NCI-H2196 (cell line): ENCODE results near the gene SCN4A.
"Not testable (repeated sequence)": the region's sequence is repeated elsewhere in the genome, so short reads cannot be mapped to it uniquely, and the experiment has no call there.

ENCODE experiments used
- DNase-seq: peaks from one replicate; lab custom pipeline; 2025; ENCODE audit not compliant: unreplicated experiment; lab: John Stamatoyannopoulos, UW

Gene SCN4A

GRCh38 chr17:63972796-63973195 lies at the start of gene SCN4A:
TSS of gene SCN4A (minus strand) at chr17:63972918. CDS start at chr17:63972841, 77 bp downstream.
- DNase-seq: no peak

GRCh38 chr17:64020056-64020766 lies 47.5 kb upstream of the SCN4A start, which contains the start of gene ICAM2:
TSS of gene ICAM2 (minus strand) at chr17:64020633. CDS start at chr17:64006691, 13,942 bp downstream.
- no peak for DNase-seq

- not testable (repeated sequence) for DNase-seq
Observed at GRCh38 chr17:64019551-64019961, 46.8 kb upstream of the SCN4A start.

- no peak for DNase-seq
Observed at GRCh38 chr17:64017381-64017980, 44.8 kb upstream of the SCN4A start.

GRCh38 chr17:64016974-64017373 lies 44.3 kb upstream of the SCN4A start:
- no peak for DNase-seq

- DNase-seq: no peak
Observed at GRCh38 chr17:64016231-64016784, 43.6 kb upstream of the SCN4A start.

GRCh38 chr17:64015447-64015846 lies 42.7 kb upstream of the SCN4A start:
- DNase-seq: no peak

GRCh38 chr17:64009571-64010402 lies 37.1 kb upstream of the SCN4A start:
- no peak for DNase-seq

GRCh38 chr17:64008830-64009229 lies 36.1 kb upstream of the SCN4A start:
- no peak for DNase-seq

GRCh38 chr17:64008346-64008745 lies 35.6 kb upstream of the SCN4A start:
- DNase-seq: no peak

- DNase-seq: no peak
Observed at GRCh38 chr17:64007838-64008282, 35.1 kb upstream of the SCN4A start.

- peak; percentile 22 for DNase-seq
Observed at GRCh38 chr17:64007089-64007837, 34.5 kb upstream of the SCN4A start.

- DNase-seq: no peak
Observed at GRCh38 chr17:64006361-64007088, 33.8 kb upstream of the SCN4A start.

GRCh38 chr17:64005734-64006167 lies 33.0 kb upstream of the SCN4A start:
- DNase-seq: peak; percentile 81

- DNase-seq: no peak
Observed at GRCh38 chr17:64004903-64005733, 32.4 kb upstream of the SCN4A start.

GRCh38 chr17:64004218-64004770 lies 31.6 kb upstream of the SCN4A start:
- DNase-seq: no peak

- DNase-seq: no peak
Observed at GRCh38 chr17:64003526-64004121, 30.9 kb upstream of the SCN4A start.
